Measurements from ENCODE around the gene CAMTA1.

Gene CAMTA1

GRCh38 chr1:7490576-7490975 is 705.3 kb downstream of the CAMTA1 start:
- no peak for DNase-seq (ENCODE audit: low read depth in 3 of 3)

GRCh38 chr1:7491109-7491817 is 706.0 kb downstream of the CAMTA1 start:
- DNase-seq (ENCODE audit: low read depth in 3 of 3): no peak

GRCh38 chr1:7491818-7492173 is 706.5 kb downstream of the CAMTA1 start:
- DNase-seq (ENCODE audit: low read depth in 3 of 3): no peak

- DNase-seq (ENCODE audit: low read depth in 3 of 3): no peak
These were observed 708.6 kb downstream of the CAMTA1 start for GRCh38 chr1:7493711-7494454.

GRCh38 chr1:7495962-7496361 is 710.7 kb downstream of the CAMTA1 start:
- DNase-seq (ENCODE audit: low read depth in 3 of 3): no peak

GRCh38 chr1:7497107-7497637 is 711.9 kb downstream of the CAMTA1 start:
- DNase-seq (ENCODE audit: low read depth in 3 of 3): no peak

- no peak for DNase-seq (ENCODE audit: low read depth in 3 of 3)
These were observed 715.3 kb downstream of the CAMTA1 start for GRCh38 chr1:7500381-7501083.

GRCh38 chr1:7501084-7501491 is 715.8 kb downstream of the CAMTA1 start:
- no peak for DNase-seq (ENCODE audit: low read depth in 3 of 3)

- no peak for DNase-seq (ENCODE audit: low read depth in 3 of 3)
These were observed 716.7 kb downstream of the CAMTA1 start for GRCh38 chr1:7501723-7502603.

- no peak for DNase-seq (ENCODE audit: low read depth in 3 of 3)
These were observed 718.6 kb downstream of the CAMTA1 start for GRCh38 chr1:7503691-7504437.

- DNase-seq (ENCODE audit: low read depth in 3 of 3): no peak
These were observed 719.1 kb downstream of the CAMTA1 start for GRCh38 chr1:7504438-7504720.

GRCh38 chr1:7505094-7505770 is 720.0 kb downstream of the CAMTA1 start:
- DNase-seq (ENCODE audit: low read depth in 3 of 3): no peak

GRCh38 chr1:7505771-7506453 is 720.7 kb downstream of the CAMTA1 start:
- DNase-seq (ENCODE audit: low read depth in 3 of 3): no peak

- no peak for DNase-seq (ENCODE audit: low read depth in 3 of 3)
These were observed 721.4 kb downstream of the CAMTA1 start for GRCh38 chr1:7506454-7507284.

- DNase-seq (ENCODE audit: low read depth in 3 of 3): no peak
These were observed 722.2 kb downstream of the CAMTA1 start for GRCh38 chr1:7507285-7508019.

GRCh38 chr1:7508052-7508933 is 723.0 kb downstream of the CAMTA1 start:
- DNase-seq (ENCODE audit: low read depth in 3 of 3): no peak

GRCh38 chr1:7508934-7509519 is 723.8 kb downstream of the CAMTA1 start:
- no peak for DNase-seq (ENCODE audit: low read depth in 3 of 3)

Data from stimulated activated CD4-positive, alpha-beta T cell treated with anti-CD3 and anti-CD28 coated beads, TNF-alpha, amount 100 ng/mL, for 24 hours (primary cell).